NCI-H187 (cell line): ENCODE measurements around the gene LCAT.
"Not testable (repeated sequence)": the region's sequence is repeated elsewhere in the genome, so short reads cannot be mapped to it uniquely, and the experiment has no call there.

Source experiments
- DNase-seq, 2 experiments: peaks; one replicate each; lab custom pipeline; 2025; lab: John Stamatoyannopoulos, UW

The LCAT gene

DNA sequence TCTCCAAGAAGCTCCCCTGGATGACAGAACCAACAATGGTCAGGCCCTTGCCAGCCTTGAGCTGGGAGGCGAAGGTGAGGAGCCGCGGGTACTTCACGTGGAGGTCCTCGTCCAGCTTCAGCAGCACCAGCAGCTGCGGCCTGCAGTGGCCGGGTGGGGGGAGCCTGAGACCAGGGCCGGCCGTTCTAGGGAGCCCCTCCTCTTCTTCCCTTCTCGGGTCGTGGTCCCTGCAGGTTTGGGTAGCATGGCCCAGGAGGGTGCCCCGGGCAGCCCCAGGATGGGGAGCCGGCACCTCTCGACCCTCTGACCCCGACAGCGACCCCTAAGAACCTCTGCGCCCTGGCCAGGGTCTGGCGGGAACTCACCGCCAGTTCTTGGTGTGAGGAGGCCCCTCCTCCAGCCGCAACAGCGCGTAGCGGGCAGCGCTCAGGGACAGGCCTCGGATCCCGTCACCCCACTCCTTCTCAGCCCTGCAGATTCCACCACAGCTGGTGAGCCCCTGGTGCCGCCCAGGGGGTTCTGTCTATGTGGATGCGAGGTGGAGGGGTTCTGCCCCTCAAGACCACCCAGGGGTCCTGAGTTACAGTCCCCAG, 3.1 kb upstream of the LCAT start:
- no peak for DNase-seq

GRCh38 chr16:67946128-67946569, 2.2 kb upstream of the LCAT start:
- DNase-seq = no peak

DNA sequence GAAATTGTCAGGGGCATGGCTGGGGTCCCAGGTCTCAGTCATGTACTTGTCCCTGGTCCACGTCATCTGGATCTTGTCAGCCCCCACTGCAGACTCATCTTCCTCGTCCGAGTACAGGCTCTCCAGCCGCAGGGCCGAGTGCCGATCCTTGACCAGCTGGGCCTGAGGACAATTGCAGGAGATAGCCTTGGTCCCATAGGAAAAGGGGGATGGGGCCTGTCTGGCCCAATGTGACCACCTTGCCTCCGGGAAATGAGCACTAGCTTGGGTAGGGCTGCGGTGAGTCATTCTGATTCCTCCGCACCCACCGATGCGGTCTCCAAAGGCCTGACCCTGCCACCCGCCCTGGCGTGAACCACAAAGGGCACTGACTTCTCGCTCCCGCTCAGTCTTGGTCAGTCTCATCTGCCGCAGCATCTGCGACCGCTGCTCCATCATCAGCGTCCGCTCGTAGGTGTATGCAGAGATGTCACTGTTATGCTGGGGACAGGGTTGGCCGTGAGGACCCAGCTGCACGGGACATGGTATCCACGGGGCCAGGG, 1.5 kb upstream of the LCAT start:
- DNase-seq = no peak

GRCh38 chr16:67944690-67945391, 921 bp upstream of the LCAT start:
- no peak for DNase-seq

GRCh38 chr16:67943256-67943618, 683 bp downstream of the LCAT start:
- no peak for DNase-seq

DNA sequence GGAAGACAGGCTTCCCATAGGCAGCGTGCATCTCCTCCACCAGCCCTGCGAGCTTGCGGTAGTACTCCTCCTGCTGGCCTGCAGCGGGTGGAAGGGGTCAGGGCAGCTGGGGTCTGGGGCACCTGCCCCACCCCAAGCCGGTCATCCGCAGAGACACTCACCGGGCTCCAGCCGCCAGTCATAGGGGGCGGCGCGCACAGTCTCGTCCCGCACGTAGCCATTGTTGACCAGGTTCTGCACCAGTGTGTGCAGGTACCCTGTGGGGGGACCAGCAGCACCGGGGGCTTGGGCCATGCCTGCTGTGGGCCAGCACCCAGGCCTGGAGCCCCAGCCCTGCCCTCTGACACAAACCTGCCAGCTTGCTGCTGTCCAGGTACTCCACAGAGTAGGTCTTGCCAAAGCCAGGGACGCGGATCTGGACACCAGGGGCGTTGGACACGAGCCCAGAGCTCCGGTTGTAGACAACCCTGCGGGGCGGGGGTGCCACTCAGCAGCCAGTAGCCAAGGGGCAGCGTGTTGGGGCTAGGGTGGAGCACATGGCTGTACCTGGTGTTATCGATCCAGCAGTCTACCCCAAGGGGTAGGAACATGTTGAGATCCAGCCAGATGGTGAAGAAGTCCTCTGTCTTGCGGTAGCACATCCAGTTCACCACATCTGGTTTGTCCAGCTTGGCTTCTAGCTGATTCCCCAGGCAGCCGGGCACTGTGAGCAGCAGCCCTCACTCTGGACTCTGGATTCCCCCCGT, 1.2 kb downstream of the LCAT start:
- no peak for DNase-seq

DNA sequence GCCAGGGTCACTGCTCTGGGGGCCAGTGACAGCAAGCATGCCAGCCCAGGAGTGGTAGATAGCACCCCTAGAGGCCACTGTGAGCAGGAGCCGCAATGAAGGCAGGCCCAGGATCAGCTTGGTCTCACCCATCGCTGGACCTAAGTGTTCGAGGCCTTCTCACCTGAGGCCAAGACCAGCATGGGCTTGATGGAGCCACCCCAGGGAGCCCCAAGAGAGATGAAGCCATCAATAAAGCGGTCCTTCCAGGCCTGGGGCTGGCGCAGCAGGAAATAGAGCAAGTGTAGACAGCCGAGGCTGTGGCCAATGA, 1.8 kb downstream of the LCAT start:
- DNase-seq = no peak

- no peak for DNase-seq
Measured at GRCh38 chr16:67941469-67942199, 2.3 kb downstream of the LCAT start.

GRCh38 chr16:67940446-67941089, 3.4 kb downstream of the LCAT start:
- no peak for DNase-seq

DNA sequence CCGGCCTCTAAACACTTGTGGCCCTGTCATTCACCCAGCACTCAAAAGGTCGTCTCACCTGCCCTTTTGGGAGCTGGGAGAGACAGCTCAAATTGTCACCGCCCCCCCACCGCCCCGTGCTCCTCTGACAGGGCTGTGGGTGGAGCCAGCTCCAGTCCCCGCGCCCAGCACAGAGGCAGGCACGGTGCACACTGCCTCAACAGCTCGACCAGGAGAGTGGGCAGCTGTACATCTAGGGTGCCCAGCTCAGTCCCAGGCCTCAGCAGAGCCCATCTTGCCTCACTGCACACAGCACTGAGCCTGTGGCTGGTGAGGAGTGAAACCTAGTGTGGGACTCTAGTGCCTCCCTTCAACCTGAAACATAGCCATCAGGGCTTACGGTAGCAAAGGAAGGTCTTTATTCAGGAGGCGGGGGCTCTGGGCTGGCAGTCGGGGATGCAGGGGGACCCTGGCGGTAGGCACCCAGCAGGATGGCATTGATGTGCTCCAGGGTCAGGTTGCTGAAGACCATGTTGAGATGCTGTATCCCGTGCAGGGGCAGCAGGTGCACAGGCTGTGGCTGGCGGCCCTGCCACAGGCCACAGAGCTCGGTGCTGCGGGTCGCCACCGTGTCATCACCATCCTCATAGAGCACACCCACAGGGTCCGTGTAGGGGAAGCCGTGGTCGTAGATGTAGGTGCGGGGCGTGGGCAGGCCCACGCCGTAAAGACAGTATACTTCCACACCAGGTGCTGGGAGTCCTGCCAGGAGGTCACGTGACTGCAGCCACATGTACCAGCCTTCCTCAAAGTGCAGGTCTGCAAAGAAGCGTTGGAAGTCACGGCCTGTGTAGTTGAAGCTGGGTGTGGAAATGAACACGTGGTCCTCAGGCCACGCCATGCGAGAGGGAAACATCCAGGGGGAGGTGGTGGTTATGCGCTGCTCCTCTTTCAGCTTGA, 4.1 kb downstream of the LCAT start:
- no peak for DNase-seq

GRCh38 chr16:67937713-67938112, 6.2 kb downstream of the LCAT start:
- not testable (repeated sequence) for DNase-seq

DNA sequence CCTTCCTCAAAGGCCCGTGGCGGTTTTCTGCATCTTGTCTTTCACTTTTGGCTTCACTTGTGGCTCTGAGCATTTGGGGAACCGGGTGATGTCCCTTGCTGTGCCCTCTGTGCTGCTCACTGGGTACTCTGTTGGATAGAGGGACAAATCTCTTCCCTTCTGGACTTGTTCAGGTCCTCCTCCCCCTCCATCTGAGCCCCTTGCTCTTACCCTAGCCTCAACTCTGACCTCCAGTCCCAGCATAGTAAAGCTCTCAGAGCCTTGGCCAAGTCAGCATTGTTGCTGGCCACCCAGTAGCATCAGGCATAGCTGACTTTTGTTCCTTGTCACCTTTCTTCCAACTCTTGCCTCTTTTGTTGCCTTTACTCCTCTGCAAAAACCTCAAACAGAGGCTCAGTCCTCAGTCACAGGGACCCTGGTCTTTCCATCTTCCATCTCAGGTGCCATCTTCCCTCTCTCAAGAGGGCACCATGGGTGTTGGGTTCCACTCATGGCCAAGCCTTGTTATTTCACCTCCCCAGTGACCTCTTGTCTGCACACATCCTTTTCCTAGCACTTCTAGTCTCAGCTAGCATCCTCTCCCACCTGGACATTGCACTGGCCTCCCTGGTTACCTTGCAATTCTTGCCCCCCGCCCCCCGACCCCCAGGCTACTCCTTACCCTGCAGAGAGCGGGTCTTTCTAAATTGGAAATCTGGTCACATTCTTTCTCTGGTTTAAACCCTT, 6.9 kb downstream of the LCAT start:
- no peak for DNase-seq

DNA sequence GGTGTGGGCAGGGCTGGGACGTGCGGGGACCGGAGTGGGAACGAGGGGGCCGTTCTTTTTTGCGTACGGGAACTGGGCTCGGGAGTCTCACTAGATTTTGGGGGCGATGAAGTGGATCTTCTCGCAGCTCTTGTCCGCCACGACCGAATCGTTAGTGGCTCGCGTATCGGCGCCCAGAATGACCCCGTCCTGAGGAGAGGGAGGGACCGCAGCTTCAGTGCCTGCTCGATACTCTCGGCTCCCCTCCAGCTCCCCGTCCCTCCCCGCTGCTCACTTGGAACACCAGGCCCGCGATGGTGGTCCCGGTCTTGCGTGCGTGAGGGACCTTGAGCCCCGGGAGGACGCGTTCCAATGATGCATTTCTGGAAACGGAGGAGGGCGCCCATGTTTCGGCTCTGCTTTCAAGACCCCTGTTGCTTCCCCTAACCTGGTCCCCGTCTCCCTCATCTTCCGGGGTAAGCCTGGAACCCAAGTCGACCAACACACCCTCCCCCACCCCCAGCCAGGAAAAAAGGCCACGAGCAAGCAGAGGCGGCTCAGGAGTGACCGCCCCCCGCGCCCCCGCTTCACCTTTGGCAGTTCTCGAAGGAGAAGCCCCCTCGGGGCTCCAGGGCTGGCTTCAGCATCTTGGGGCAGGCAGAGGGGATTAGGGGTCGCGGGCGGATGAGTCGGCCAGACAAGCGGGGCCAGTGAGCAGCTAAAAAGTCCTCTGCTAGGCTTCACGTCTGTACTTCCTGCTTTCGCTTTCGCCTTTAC, 7.6 kb downstream of the LCAT start, which contains the start of gene PSMB10:
PSMB10 (minus strand) TSS at position 727 of the 756 bp plus-strand sequence; CDS start at position 626, 101 bp downstream.
- peak in 1 of 2 experiments; percentile 36 for DNase-seq

DNA sequence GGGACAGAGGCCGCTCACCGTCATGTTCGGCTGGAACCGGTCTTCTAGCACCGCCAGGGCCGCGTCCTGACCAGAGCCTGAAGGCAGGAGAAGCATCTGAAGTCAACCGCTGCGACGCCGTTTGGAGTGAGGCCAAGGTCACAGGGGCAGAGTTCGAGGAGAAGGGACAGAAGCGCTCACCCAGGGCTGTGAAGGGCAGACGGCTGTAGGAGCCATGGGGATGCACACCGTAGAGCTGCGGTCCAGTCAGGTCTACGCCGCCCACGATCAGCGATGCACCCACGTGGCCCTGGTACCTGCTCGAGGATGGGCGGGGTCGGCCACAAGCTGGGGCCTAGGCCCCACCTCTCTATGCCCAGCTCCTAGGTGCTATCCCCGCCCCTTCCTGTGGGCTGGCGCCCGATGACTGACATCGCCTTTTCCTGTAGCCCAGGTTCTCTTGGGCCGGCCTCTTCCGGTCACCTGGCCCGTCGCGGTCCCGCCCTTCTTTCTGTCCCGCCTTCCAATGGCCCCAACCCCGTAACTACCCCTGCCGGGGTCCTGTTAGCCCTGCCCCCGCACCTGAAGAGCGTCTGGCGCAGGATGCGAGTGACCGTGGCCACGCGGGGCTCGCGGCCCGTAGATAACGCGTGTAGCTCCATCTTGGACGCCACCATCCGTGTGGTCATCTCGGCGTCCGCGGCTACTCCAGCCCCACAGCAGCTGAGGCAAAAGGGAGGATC, 8.4 kb downstream of the LCAT start:
- DNase-seq = peak; percentile 76 to 93

GRCh38 chr16:67935101-67935401, 8.9 kb downstream of the LCAT start:
- DNase-seq = no peak

- no peak for DNase-seq
Measured at GRCh38 chr16:67934306-67935100, 9.4 kb downstream of the LCAT start.

DNA sequence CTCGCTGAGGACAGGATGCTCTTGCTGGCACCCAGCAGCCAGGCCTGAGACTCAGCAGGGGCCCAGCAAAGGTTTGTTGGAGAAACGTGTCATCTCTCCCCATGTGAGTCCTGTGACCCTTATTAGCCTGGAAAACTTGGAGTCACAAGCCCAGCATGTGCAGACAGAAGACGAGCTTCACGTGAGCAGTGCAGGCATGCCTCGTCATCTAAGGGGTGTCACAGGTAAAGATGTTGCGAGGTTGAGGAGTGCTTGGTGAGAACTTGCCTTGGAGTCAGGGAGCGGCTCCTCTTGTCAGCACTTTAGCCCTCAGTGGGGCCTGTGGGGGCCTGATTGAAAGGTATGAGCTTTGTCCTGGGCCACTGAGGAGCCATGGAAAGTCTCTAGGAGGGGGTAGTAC, 10.1 kb downstream of the LCAT start:
- DNase-seq = no peak

GRCh38 chr16:67932462-67932840, 11.5 kb downstream of the LCAT start:
- no peak for DNase-seq
